IPS DF 19.7 (cell line): ENCODE data around the gene MAGI1.

Source experiments
- DNase-seq: peaks from one replicate; pipeline ENCODE4 v3.0.0-alpha.2; 2013; ENCODE audit warnings: low read depth, low spot score

Gene MAGI1

DNA sequence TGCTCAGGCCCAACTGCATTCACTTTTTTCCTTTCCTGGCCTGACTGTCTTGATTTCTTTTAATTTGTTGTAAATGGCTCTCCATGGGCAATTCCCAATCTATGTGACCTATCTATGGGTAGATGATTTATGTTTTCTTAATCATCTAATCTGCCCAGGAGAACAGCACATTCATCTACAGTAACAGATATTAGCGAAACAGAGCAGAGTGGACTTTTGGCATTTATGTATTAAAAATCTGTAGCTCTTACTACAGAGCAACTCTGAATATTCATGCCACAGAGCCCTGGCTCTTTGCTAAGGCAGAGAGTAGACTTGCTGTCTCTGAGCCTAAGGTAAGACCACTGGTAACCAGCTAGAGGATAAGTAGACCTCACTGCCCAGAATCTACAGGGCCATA is 676.0 kb downstream of the MAGI1 start:
- DNase-seq: no peak

DNA sequence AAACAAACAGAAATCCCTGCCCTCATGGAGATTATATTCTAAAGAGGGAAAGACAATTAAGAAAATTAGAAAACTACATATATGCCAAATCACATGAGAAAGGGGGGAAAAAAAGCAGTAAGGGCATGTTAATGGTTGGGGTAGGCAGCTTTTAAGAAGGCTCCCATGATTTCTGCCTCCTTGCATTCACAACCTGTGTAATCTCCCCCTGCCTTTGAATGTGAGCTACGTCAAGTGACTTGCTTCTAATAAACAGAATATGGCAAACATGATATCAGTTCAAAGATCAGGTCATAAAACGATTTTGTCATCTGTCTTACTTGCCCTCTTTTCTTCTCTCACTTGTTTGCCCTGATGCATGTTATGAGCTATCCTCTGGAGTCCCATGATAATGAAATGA is 677.3 kb downstream of the MAGI1 start:
- no peak for DNase-seq

DNA sequence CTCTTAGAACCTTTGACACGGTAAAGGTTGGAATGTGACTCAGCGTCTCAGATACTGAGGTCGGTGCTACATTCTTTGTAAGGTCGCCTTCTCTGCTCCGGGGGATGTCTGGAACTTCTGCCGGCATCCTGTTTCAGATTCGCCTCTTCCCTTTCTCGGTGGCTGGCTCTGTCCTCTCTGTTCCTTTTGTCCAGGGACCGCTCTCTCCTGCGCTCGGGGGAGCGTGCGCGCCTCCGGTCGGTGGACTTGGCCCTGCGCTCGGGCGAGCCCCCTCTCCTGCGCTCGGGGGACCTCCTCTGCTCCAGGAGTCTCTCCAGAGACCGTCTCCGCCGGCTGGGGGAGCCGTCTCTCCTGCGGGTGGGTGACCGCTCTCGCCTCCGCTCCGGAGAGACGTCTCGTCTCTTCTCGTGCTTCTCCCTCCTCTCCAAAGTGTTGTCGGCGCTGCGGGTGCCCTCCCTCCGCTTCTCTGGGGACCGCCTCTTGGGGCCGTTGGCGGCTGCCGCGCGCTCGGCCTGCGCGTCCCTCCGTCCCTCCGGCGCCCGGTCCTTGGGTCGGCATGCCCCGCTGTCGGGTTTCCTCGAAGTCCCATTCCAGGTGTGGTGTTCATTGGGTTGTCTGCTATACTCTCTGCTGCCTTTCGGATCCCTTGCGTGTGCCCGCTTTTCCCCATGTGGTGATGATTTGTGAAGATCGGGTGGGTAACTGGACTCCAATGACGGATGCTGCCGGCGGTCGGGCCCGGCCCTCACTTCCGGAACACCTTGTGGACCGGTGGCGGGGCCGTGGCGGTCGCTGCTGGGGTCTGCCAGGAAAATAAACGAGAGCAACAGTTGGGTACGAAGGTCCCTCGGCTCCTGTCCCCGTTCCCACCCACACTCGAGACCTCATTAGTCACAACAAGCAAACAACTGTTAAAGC is 682.1 kb downstream of the MAGI1 start:
- DNase-seq: no peak

DNA sequence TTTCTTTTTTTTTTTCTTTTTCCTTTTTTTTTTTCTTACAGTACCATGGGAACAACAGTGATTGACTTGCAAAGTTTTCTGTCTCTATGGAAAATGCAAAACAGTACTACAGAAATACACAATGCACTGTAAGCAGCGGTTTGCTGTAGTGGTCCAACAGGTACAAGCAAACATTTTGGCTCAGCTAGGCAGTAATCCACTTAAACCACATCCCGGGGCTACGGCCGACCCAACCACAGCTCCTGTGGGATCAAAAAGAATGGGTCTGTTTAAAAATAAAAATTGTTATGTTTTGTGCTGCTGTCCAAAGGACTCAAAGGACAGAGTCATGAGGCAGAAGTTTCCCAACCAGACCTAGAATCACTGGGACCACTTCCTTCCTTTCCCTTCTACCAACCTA is 683.8 kb downstream of the MAGI1 start:
- no peak for DNase-seq

DNA sequence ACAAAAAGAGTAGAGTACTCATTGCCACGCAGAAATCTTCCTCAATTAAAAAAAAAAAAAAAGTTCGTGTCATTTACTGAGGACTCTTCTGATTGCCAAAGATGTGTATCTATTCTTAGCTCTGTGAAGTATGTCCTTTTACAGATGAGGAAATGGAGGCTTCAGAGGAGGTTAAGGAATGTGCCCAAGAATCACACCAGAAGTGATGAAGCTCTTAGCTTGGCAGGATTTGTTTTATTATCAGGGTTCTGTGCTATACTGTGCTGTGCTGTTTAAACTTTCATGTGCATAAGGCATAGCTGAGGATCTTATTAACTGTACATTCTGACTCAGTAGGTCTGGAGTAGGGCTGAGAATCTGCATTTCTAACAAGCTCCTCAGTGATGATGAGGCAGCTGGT is 685.8 kb downstream of the MAGI1 start:
- DNase-seq: no peak

DNA sequence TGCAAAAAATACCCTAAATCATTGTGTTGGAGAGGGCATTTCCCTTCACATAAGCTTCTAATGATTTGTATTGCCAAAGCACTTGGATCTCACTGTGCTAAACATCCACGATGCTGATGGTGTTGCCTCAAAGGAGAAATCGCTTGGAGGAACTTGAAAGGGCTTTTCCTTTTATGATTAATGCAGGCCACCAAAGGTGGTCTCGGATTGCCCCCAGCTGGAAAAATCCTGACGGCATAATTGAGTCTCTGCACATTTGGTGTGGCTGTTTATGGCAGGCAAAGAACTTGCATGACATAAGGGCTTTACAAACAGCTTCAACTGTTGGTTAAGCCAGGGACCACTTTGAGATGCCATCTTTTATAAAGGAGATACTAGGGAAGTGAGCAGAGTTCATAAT is 687.0 kb downstream of the MAGI1 start:
- no peak for DNase-seq

DNA sequence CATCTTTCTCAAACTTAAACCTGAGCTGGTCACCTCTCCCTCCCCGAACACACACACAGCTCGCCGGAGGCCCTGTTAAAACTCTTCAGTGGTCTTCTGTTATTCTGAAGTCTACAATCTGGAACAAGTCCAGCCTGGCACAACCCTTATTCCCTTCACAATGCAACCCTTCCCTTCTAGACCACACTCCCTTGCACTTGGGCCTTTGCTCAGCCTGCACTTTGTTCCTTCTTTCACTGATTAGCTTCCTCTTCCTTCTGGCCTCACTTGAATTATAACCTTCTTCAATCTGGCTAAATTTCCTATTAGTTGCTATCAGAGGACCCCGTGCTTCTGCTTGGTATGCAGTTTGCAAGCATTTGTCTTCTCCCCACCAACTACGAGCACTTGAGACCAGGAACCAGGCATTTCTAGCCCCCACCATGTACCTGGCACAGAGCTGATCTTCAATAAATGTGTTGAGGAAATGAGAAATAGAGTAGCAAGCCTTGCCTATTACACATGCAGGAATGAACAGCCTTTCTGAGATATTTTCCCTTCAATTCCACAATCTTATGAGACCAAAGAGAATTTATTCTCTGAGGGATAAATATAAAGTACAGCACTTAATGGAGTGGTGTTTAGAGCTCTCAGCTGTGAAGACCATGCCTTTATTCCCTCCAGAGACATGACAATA is 687.8 kb downstream of the MAGI1 start:
- DNase-seq: no peak

DNA sequence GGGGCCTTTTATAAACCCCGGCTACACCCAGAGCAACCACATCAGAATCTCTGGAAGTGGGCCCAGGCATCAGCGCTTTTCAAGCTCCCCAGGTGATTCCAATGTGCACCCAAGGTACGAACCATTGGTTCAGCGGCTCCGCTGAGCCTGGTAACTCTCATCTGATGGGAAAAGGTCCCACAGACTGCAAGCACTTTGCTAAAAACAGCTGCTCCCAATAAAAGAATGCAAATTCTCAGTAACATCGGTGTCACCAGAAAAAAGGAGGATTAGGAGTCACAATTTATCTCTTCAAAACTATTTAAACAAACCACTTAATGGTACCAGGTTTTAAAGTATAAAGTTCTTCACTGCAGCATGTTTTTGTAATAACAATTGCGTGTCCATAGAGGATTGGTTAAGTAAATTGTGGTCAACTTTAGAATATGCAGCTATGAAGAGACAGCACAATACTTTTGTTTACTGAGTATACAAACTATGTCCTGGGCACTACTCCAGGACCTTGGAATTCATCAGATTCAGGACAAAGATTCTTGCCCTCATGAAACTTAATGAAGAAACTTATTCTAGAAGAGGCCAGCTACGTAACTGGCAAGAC is 690.2 kb downstream of the MAGI1 start:
- no peak for DNase-seq

DNA sequence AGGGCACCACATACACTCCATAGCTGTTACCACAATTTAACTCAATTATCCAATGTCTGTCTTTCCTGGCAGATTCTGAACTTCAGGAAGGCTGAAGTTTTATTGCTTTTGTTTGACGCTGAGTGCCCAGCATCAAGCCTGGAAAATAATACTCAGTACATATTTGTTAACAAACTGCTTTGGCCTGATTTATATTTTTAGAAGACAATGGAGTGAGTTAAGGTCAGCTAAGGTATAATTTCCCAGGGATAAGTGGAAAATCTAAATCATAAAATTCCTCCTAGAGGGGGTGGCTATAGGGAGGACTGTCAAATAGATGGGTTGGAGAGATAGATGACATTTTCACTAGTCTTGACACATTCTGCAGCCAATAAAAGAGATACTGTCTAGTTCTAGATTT is 691.6 kb downstream of the MAGI1 start:
- DNase-seq: no peak

DNA sequence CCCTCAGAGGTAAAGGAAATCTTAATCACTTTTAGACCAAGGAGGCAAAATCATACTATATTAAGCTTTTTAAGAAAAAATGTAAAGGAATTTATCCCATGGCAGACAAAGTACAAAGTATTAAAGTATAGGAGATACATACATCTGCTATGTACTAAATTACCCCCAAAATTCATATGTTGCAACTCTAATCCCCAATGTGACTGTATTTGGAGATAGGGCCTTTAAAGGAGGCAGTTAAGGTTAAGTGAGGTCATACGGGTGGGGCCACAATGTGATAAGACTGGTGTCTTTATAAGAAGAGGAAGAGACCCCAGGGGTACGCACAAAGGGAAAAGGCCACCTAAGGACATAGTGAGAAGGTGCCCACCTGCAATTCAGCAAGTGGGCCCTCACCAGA is 693.9 kb downstream of the MAGI1 start:
- DNase-seq: no peak

DNA sequence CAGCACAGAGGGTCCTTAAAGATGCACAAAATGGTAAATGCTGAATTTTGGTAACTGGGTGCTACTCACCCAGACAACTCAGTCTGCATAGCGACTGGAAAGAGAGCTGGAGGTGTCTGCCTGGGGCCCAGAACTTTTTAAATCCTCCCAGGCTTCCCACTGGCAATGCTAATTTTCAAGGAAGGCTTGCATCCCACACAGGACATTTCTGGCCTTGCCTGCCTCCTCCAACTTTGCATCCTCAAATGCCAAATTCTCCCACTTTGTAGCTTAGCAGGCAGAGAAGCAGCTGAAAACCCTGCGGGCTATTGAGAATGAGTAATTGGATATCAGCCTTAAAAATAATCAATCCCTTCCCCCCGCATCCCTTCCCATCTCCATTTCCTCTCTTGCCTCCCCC is 694.3 kb downstream of the MAGI1 start:
- peak; percentile 40 for DNase-seq

DNA sequence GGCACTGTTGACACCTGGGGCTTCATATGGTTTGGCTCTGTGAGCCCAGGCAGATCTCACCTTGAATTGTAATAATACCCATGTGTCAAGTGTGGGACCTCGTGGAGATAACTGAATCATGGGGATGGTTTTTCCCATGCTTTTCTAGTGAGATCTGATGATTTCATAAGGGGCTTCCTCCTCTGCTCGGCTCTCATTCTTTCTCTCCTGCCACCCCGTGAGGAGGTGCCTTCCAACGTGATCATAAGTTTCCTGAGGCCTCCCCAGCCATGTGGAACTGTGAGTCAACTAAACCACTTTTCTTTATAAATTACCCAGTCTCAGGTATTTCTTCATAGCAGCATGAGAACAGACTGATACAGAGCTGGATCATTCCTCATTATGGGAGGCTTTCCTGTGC is 695.0 kb downstream of the MAGI1 start:
- DNase-seq: no peak

DNA sequence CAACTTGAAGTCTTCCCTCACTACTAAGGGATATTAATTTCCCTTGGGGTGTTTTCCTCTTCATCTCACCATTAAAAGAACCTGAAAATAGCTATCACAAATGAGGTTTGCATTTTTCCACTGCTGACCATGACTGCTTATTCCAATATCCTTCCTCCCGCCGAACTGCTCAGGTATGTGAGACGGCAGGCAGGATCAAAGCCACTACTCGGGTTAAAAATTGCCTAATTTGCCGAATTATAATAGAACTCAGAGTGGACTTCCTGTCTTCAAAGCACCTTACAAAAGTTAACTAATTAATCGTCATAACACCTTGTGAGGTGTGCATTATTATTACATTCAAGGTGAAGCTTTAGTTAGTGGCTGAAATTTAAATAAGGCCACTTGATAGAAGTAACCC is 695.7 kb downstream of the MAGI1 start:
- DNase-seq: no peak

DNA sequence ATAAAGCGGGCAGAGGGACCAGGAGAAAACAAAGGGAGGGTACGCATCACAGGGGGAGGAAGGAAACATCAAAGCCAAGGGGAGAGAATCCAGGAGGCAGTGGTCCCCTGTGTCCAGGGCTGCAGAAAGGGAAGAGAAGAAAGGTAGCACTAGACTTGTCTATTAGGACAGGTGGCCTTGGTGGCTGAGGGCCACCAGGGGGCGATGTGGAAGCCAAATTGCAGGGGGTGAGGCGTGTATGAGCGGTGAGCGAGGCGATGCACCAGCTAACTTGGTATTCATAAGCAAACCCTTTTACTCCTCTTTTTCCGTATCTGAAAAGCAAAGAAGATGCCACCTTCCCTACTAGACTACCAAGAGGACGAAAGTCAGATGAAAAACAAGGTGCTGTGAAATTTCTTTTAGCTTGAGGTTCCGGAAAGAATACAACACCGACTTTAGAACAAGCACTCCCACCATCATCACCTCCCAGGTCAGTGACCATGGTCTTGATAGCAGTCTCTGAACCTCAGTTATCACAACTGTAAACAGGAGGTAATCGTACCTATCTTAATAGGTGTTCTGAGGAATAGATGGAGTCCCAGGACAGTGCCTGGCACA is 696.5 kb downstream of the MAGI1 start:
- peak; percentile 35 for DNase-seq

DNA sequence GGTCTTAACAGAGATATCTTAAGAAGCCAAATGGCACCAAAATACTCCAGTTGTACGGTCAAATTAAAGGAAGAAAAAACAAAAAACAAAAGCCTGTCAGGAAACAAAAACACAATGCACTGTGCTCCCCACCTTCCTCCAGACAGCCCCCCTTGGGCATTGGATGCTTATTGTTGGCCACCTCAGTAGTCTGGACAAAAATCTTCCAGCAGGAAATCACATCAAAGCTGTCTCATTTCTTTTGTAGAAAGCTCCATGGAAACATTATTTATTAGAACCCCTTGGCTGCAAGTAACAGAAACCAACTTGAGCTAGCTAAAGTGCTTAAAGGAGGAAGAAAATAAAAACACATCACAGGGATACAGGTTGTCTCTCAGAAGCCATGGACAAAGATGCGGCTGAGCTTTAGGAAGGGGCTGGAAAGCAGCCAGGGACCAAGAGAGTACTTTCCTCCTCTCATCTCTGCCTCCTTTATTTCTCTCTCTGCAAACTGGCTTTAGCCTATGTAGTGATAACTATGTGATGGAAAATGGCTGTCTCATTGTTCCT is 699.5 kb downstream of the MAGI1 start:
- DNase-seq: no peak

DNA sequence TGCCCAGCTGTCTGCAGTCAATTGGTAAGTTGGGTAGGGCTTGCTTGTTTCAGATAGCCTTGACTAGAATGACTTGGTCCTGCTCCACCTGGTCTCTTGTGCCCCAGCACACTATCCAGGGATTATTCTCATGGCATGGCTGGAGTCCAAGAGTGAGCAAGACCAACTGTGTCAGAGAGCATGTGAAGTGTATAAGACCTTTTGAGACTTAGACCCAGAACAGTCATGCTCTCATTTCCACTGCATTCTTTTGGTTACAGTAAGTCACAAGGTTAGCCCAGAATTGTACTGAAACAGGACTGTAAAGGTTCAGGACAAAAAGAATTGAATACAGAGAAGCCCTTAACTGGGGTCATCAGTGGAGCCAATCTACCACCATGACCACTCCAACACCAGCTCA is 700.1 kb downstream of the MAGI1 start:
- no peak for DNase-seq

DNA sequence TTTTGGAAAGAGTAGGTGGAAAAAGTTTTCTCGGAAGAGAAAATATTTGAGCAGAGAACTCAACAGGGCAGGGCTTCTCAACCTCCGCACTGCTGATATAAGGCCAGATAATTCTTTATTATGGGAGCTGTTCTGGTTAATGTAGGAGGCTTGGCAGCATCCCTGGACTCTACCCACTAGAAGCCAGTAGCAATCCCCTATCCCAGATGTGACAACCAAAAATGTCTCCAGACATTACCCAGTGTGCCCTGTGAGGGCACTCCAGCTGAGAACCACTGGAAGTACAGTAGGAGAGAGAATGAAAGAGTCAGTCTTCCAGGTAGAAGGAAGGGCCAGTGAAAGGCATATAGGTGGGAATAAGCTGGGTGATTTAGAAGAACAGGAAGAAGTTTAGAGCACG is 703.1 kb downstream of the MAGI1 start:
- no peak for DNase-seq

DNA sequence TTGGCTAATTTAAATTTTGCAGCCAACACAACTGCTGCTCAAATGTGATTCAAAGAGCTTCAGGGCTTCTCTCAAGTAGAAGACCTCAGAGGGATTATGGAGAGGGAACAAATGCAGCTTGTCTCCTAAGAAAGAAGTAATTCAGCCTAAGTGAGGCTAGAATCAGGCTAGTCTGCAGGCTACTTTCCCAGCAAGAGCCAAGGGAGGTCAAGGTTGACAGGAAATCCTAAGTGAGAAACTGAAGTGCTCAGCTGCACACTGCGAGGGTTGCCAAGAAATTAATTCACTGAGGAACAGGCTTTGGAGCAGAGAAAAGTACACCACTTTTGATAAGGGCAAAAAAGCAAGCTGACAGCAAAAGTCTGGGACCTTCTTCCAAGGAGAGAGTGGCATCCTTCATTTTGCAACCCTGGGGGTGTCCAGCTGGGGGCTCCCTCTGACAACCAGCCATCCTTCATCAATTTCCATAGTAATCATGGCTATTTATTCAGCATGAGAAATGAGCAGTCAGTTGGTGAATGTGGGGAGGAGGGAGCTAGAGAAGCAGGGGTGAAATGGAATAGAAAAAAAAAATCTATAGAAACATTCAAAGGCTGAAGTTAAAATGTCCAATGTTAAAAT is 704.6 kb downstream of the MAGI1 start:
- no peak for DNase-seq

DNA sequence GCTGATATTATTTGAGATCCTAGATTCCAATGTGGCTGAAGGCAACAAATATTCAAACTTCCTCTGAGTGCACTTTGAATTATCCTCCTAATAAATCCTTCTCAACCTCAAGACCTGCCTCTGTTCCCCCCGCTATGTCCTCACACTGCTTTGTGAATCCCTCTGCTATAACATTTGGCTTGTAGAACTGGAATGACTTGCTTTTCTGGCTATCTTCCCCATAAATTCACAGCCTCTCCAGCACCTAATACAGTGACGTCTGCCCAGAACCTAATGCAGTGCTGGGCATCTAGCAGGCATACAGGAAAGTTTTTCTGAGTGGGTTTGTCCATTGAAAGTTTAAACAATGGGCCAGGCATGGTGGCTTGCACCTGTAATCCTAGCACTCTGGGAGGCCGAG is 707.0 kb downstream of the MAGI1 start:
- DNase-seq: no peak

DNA sequence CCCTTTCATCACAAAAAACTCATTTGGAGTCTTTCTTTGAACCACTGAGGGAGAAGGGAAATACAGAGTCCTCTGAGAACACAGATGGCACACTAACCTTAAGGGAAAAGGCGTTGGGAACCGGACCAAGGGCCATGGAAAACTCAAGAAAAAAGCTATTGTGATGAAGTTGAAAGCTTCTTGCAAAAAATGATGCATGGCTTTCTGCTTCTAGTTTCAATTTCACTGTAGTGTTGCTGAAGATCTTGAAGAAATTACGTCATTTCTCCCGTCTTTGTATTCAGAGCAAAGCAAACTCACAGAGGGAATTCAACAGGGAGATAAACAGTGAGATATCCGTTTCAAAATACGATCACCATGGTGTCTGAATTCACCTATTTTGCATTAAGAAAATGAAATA is 708.6 kb downstream of the MAGI1 start:
- no peak for DNase-seq

DNA sequence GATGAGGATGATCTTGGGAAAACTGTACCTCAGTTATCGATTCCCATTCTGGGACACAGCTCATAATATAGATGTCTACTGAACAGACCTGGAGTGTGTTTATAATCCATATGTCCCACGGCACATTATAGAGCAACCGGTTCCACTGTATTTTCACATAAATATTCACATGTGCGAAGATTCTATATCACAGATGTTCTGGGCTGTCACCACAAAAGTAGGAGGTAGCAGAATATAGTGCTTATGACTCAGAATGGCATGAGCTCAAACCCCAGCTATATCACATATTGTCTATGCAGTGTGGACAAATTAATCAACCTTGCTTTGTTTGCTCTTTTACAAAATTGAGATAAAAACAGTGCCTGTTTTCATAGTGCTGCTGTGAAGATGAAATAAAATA is 710.6 kb downstream of the MAGI1 start:
- no peak for DNase-seq

DNA sequence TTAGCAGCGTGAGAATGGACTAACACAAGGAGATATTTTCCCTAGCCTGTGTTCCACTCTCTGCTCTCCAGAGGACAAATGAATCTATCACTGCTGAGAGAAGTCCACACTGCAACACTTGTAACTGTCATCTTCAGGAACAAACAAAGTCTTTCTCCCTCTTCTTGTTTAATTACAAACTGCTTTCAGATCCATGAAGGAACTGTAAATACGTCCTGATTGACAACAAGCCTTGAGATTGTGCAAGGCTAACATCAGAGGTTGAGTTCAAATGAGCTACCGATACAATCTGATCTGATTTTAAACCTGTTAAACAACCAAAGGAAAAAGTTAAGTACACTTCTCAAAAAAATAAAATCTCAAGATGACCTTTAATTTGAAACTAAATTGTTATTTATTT is 712.1 kb downstream of the MAGI1 start:
- no peak for DNase-seq
